Measurements from ENCODE around the gene CTTNBP2.

The CTTNBP2 gene

GRCh38 chr7:117870448-117871130, 2.7 kb downstream of the CTTNBP2 start:
- no peak for DNase-seq (ENCODE audit: low read depth in 2 of 2)

GRCh38 chr7:117869374-117869773, 3.9 kb downstream of the CTTNBP2 start:
- DNase-seq (ENCODE audit: low read depth in 2 of 2) = no peak

- no peak for DNase-seq (ENCODE audit: low read depth in 2 of 2)
These were observed 9.6 kb downstream of the CTTNBP2 start for GRCh38 chr7:117863618-117864017.

- no peak for DNase-seq (ENCODE audit: low read depth in 2 of 2)
These were observed 10.9 kb downstream of the CTTNBP2 start for GRCh38 chr7:117862378-117862777.

- DNase-seq (ENCODE audit: low read depth in 2 of 2) = no peak
These were observed 13.9 kb downstream of the CTTNBP2 start for GRCh38 chr7:117859246-117859812.

GRCh38 chr7:117858712-117859111, 14.5 kb downstream of the CTTNBP2 start:
- no peak for DNase-seq (ENCODE audit: low read depth in 2 of 2)

GRCh38 chr7:117857718-117858117, 15.5 kb downstream of the CTTNBP2 start:
- no peak for DNase-seq (ENCODE audit: low read depth in 2 of 2)

- DNase-seq (ENCODE audit: low read depth in 2 of 2) = no peak
These were observed 17.0 kb downstream of the CTTNBP2 start for GRCh38 chr7:117856196-117856595.

- DNase-seq (ENCODE audit: low read depth in 2 of 2) = no peak
These were observed 19.1 kb downstream of the CTTNBP2 start for GRCh38 chr7:117854186-117854585.

GRCh38 chr7:117848941-117849340, 24.3 kb downstream of the CTTNBP2 start:
- no peak for DNase-seq (ENCODE audit: low read depth in 2 of 2)

- DNase-seq (ENCODE audit: low read depth in 2 of 2) = no peak
These were observed 28.6 kb downstream of the CTTNBP2 start for GRCh38 chr7:117844678-117845077.

GRCh38 chr7:117841611-117842010, 31.6 kb downstream of the CTTNBP2 start:
- DNase-seq (ENCODE audit: low read depth in 2 of 2) = no peak

- no peak for DNase-seq (ENCODE audit: low read depth in 2 of 2)
These were observed 32.2 kb downstream of the CTTNBP2 start for GRCh38 chr7:117841011-117841410.

- DNase-seq (ENCODE audit: low read depth in 2 of 2) = no peak
These were observed 33.7 kb downstream of the CTTNBP2 start for GRCh38 chr7:117839507-117839906.

- DNase-seq (ENCODE audit: low read depth in 2 of 2) = no peak
These were observed 35.4 kb downstream of the CTTNBP2 start for GRCh38 chr7:117837841-117838240.

GRCh38 chr7:117835016-117835664, 38.1 kb downstream of the CTTNBP2 start:
- DNase-seq (ENCODE audit: low read depth in 2 of 2) = no peak

GRCh38 chr7:117830422-117830954, 42.8 kb downstream of the CTTNBP2 start:
- no peak for DNase-seq (ENCODE audit: low read depth in 2 of 2)

- no peak for DNase-seq (ENCODE audit: low read depth in 2 of 2)
These were observed 43.7 kb downstream of the CTTNBP2 start for GRCh38 chr7:117829450-117830117.

- no peak for DNase-seq (ENCODE audit: low read depth in 2 of 2)
These were observed 44.4 kb downstream of the CTTNBP2 start for GRCh38 chr7:117828825-117829224.

GRCh38 chr7:117827862-117828261, 45.4 kb downstream of the CTTNBP2 start:
- DNase-seq (ENCODE audit: low read depth in 2 of 2) = no peak

- no peak for DNase-seq (ENCODE audit: low read depth in 2 of 2)
These were observed 48.1 kb downstream of the CTTNBP2 start for GRCh38 chr7:117825132-117825531.

- DNase-seq (ENCODE audit: low read depth in 2 of 2) = no peak
These were observed 48.6 kb downstream of the CTTNBP2 start for GRCh38 chr7:117824592-117824991.

Data from stimulated activated CD8-positive, alpha-beta memory T cell treated with anti-CD3 and anti-CD28 coated beads, Interleukin-15, amount 100 ng/mL, for 4 hours (primary cell).